ENCODE data around the gene ZNF213.

The ZNF213 gene

DNA sequence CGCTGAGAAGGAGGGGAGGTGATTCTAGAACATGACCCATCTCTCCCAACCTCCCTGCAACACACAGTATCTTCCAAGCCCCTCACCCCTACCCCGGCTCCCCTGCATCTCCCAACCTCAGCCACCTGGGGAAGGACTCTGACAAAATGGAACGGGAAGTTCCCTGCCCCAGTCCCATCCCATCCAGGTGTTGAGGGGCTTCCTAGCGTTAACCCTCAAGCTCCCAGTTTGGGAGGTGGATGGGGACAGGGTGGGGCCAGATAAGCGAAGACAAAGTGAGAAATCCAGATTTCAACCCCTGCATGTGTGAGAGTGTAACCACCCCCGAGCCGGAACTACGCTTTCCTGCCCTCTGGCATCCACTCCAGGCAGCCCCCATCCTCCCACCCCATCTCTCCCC is 37.6 kb upstream of the ZNF213 start:
- H3K36me3 Mint-ChIP-seq (ENCODE audit: low read depth): no peaks in the 10 kb centered on the region
- peaks cover 43% of the 10 kb centered on the region for H3K4me1 Mint-ChIP-seq (ENCODE audit: low read depth)
- no peak overlapping the region for H3K27ac Mint-ChIP-seq
- no peaks in the 10 kb centered on the region for H3K27me3 Mint-ChIP-seq
- no peaks in the 10 kb centered on the region for H3K9me3 Mint-ChIP-seq
- DNase-seq: no peak
- no peak overlapping the region for H3K4me3 Mint-ChIP-seq

DNA sequence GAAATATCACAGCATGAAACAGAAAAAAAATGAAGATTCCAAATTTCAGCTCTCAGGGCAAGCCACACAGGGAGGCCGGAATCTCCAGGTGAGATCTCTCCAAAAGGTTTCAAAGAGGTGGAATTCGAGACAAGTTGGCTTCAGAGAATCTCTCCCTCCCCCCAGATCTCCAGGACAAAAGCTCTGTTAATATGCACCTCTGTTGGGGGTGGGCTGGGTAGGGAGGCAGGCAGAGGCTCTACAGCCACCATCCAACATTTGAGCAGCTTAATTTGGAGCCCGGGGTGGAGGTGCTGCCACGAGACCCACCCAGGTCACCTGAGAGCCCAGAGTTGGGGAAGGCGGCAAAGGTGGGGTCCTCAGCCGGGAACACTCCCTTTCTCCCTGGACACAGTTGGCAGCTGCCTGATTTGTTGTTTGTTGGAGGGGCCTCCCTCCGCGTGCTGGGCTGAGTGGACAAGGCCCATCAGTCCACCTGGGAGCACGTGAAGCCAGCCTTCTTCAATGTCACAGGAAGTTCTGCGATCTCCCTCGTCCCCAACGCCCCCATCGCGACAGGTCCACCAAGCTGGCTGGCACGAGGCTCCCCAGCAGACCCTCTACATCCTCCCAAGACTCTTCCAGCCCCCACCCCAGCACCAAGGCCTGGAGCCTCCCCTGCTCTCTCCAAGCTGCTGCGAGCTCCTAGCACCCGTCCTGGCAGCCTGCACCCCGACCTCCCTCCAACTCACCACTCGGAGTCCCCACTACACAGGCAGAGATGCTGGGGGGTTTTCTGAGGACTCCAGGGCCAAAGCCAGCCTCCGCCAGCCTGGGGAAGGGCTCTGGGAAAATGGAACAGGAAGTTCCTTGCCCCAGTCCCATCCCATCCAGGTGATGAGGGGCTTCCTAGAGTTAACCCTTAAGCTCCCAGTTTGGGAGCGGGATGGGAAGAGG is 36.1 kb upstream of the ZNF213 start, which contains the start of gene ZSCAN10:
ZSCAN10 (minus strand) TSS at position 836 of the 936 bp plus-strand sequence. CDS start 6,357 bp downstream, outside the sequence.
- Mint-ChIP-seq H3K4me3 (peak within 1 kb of the TSS; percentile 64), H3K9me3 (no peaks in the 10 kb centered on the region), H3K27ac (peak within 1 kb of the TSS; percentile 89), H3K27me3 (no peaks in the 10 kb centered on the region), H3K36me3 (ENCODE audit: low read depth) (no peaks in the 10 kb centered on the region), H3K4me1 (ENCODE audit: low read depth) (peaks cover 41% of the 10 kb centered on the region)
- no peak for DNase-seq

GRCh38 chr16:3099395-3099731 is 35.5 kb upstream of the ZNF213 start:
- H3K4me3 Mint-ChIP-seq: no peak overlapping the region
- peaks cover 39% of the 10 kb centered on the region for H3K4me1 Mint-ChIP-seq (ENCODE audit: low read depth)
- H3K27me3 Mint-ChIP-seq: no peaks in the 10 kb centered on the region
- no peaks in the 10 kb centered on the region for H3K9me3 Mint-ChIP-seq
- no peaks in the 10 kb centered on the region for H3K36me3 Mint-ChIP-seq (ENCODE audit: low read depth)
- H3K27ac Mint-ChIP-seq: no peak overlapping the region
- no peak for DNase-seq

GRCh38 chr16:3099732-3100499 is 34.9 kb upstream of the ZNF213 start:
- Mint-ChIP-seq H3K4me1 (ENCODE audit: low read depth) (peaks cover 34% of the 10 kb centered on the region), H3K36me3 (ENCODE audit: low read depth) (no peaks in the 10 kb centered on the region), H3K4me3 (peak overlapping the region; percentile 64), H3K27ac (peak overlapping the region; percentile 89), H3K27me3 (no peaks in the 10 kb centered on the region), H3K9me3 (no peaks in the 10 kb centered on the region)
- peak; percentile 94 for DNase-seq

- H3K4me1 Mint-ChIP-seq (ENCODE audit: low read depth): peaks cover 32% of the 10 kb centered on the region
- no peaks in the 10 kb centered on the region for H3K27me3 Mint-ChIP-seq
- no peaks in the 10 kb centered on the region for H3K36me3 Mint-ChIP-seq (ENCODE audit: low read depth)
- H3K9me3 Mint-ChIP-seq: no peaks in the 10 kb centered on the region
- H3K27ac Mint-ChIP-seq: no peak overlapping the region
- H3K4me3 Mint-ChIP-seq: peak overlapping the region; percentile 46
- DNase-seq: peak; percentile 50
Measured at GRCh38 chr16:3101018-3101840, 33.6 kb upstream of the ZNF213 start.

DNA sequence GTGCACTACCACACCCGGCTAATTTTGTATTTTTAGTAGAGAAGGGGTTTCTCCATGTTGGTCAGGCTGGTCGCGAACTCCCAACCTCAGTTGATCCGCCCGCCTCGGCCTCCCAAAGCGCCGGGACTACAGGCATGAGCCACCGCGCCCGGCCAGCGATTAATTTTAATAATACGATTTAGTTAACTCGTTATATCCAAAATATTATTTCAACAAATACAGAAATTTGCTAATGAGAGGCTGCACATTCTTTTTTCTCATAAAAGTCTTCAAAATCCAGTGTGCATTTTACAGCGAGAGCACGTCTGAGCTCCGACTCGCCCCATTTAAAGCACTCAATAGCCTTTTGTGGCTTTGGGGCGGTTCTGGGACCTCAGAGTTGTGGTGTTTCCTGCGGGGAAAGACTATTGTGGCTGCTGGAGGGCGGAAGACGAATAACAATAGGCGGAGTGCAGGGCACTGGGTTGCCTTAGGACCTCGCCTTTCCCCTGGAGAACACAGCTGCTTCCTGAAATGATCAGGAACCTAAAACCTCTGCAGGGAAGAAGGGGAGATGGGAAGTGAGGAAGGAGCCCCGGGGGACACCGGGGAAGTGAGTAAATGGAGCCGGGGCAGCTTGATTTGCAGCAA is 32.9 kb upstream of the ZNF213 start:
- Mint-ChIP-seq H3K4me3 (peak overlapping the region; percentile 27), H3K27me3 (no peaks in the 10 kb centered on the region), H3K9me3 (no peaks in the 10 kb centered on the region), H3K36me3 (ENCODE audit: low read depth) (no peaks in the 10 kb centered on the region), H3K27ac (peak overlapping the region; percentile 59), H3K4me1 (ENCODE audit: low read depth) (peaks cover 32% of the 10 kb centered on the region)
- no peak for DNase-seq

GRCh38 chr16:3106205-3106928 is 28.5 kb upstream of the ZNF213 start:
- peak; percentile 97 for DNase-seq

GRCh38 chr16:3112058-3112880 is 22.6 kb upstream of the ZNF213 start, which contains the start of gene ZNF205:
Gene ZNF205 (plus strand): TSS chr16:3112586. CDS start chr16:3113431, 845 bp downstream.
- Mint-ChIP-seq H3K9me3 (no peaks in the 10 kb centered on the region), H3K4me1 (ENCODE audit: low read depth) (peaks cover 2% of the 10 kb centered on the region), H3K4me3 (no peak within 1 kb of the TSS), H3K36me3 (ENCODE audit: low read depth) (no peaks in the 10 kb centered on the region), H3K27ac (no peak within 1 kb of the TSS), H3K27me3 (peaks cover 6% of the 10 kb centered on the region)
- DNase-seq: no peak

More at GRCh38 chr16:3106205-3106928, 28.5 kb upstream of the ZNF213 start:
- H3K27ac Mint-ChIP-seq: peak overlapping the region; percentile 93
- H3K4me3 Mint-ChIP-seq: peak overlapping the region; percentile 79
- H3K36me3 Mint-ChIP-seq (ENCODE audit: low read depth): no peaks in the 10 kb centered on the region
- peaks cover 18% of the 10 kb centered on the region for H3K4me1 Mint-ChIP-seq (ENCODE audit: low read depth)
- H3K27me3 Mint-ChIP-seq: no peaks in the 10 kb centered on the region
- H3K9me3 Mint-ChIP-seq: no peaks in the 10 kb centered on the region

DNA sequence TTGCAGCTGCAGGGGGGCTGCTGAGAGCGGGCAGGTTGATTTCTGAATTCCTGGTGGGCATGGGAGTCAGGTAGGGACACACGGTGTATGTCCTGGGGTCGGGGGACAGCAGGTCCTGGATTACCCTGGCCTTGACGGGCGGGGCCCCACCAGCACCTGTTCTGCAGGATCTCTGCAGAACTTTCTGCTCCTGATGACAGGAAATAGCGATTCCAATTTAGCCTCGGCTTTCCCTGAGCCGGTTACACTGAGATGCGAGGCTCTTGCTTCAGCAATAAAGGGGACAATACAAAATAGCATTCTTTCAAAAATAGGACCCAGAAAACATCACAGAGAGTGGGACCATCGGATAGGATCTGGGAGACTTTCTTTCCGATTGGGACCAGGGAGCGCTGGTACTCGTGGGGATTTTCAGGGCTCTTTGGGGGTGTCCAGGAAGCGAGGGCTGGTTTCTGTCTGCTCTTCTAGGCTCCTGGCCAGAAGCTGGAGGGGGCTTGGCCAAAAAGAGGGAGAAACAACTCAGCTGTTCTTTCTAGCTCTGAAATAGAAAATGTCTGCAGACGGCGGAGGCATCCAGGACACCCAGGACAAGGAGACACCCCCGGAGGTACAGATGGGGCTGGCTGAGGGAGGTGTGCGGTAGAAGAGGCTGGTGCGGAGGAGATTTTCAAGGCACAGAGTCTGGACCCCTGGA is 21.8 kb upstream of the ZNF213 start:
- no peak for DNase-seq
- H3K36me3 Mint-ChIP-seq (ENCODE audit: low read depth): no peaks in the 10 kb centered on the region
- H3K9me3 Mint-ChIP-seq: no peaks in the 10 kb centered on the region
- H3K27ac Mint-ChIP-seq: no peak overlapping the region
- H3K4me3 Mint-ChIP-seq: no peak overlapping the region
- H3K4me1 Mint-ChIP-seq (ENCODE audit: low read depth): no peaks in the 10 kb centered on the region
- peaks cover 6% of the 10 kb centered on the region for H3K27me3 Mint-ChIP-seq

DNA sequence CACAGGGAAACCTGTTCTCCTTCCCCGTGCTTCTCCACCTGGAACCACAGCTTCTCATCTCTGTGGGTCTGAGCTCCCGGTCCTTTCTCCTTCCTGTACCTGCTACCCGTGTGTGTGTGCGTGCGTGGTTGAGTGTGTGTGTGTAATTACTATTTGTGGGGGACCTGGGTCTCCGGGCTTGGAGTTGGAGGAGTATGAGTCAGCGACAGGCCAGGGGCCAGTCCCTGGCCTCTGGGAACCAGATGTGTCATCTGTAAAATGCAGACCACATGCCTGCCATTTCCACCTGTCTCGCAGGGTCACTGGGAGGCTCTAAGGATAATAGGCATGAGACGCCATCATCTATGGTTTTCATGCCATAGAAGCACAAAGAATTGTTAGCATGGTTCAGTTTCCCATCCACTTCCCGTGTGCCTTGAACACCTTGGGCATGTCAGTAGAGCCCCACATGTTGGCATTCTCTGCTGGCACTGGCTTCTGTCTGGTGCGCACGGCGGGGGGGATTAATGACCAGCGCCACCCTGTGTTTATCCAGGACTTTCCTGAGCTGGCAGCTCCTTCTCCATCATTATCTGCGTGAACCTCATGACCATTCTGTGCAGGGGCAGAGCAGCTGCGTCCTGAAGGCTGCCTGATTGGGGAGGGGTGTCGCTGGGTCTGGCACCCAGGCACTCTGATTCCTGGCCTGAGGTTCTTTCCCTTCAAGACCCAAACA is 20.9 kb upstream of the ZNF213 start:
- peaks cover 6% of the 10 kb centered on the region for H3K27me3 Mint-ChIP-seq
- H3K27ac Mint-ChIP-seq: no peak overlapping the region
- no peaks in the 10 kb centered on the region for H3K36me3 Mint-ChIP-seq (ENCODE audit: low read depth)

DNA sequence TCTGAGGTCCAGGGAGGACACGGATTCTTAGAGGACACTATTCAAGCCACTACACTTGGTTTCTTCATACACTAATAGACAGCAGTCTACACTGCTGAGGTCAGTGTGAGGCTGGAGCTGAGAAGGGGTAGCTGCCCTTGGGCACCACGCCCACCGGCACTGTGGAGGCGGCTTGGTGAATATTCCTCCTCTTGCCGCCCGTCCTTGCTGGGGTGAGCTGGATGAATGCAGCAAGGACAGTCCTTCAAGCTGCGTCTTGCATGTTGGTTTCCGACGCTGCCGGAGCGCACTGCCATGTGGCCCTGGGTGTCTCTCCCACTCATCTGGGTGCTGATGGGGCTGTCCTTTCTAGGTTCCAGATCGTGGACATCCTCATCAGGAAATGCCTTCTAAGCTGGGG is 19.8 kb upstream of the ZNF213 start:
- DNase-seq: no peak
- no peaks in the 10 kb centered on the region for H3K36me3 Mint-ChIP-seq (ENCODE audit: low read depth)
- H3K4me3 Mint-ChIP-seq: no peak overlapping the region
- peaks cover 6% of the 10 kb centered on the region for H3K27me3 Mint-ChIP-seq
- H3K27ac Mint-ChIP-seq: no peak overlapping the region
- no peaks in the 10 kb centered on the region for H3K9me3 Mint-ChIP-seq
- H3K4me1 Mint-ChIP-seq (ENCODE audit: low read depth): no peaks in the 10 kb centered on the region

More for the DNA sequence above, 20.9 kb upstream of the ZNF213 start:
- Mint-ChIP-seq H3K9me3 (no peaks in the 10 kb centered on the region), H3K4me3 (no peak overlapping the region), H3K4me1 (ENCODE audit: low read depth) (no peaks in the 10 kb centered on the region)
- no peak for DNase-seq

DNA sequence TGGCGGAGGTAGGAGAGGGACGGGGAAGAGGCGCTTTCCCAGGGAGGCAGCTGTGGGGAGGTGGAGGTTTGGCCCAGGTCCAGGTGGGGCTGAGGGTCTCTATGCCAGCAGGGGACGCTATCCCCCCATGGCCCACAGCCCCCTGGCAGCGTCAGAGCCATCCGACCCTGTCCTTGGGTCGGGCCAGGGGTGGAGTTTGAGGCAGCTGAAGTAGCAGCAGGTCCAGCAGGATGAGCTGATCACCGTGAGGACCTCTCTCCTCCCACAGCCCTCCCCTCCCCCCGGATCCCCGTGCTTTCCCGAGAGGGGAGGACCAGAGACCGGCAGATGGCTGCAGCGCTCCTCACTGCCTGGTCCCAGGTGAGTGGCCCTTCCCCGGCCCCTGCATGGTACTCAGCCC is 19.3 kb upstream of the ZNF213 start:
- Mint-ChIP-seq H3K27me3 (peaks cover 6% of the 10 kb centered on the region), H3K27ac (no peak overlapping the region), H3K4me3 (no peak overlapping the region), H3K9me3 (no peaks in the 10 kb centered on the region), H3K36me3 (ENCODE audit: low read depth) (no peaks in the 10 kb centered on the region), H3K4me1 (ENCODE audit: low read depth) (no peaks in the 10 kb centered on the region)
- DNase-seq: no peak
